Eye (tissue), 1 donor: ENCODE results near the gene TDRKH.
A peak's percentile ranks its signal among the peaks of the same experiment; 100 is the strongest.
"Not testable (repeated sequence)": the region's sequence is repeated elsewhere in the genome, so short reads cannot be mapped to it uniquely, and the experiment has no call there.

ENCODE experiments used
- DNase-seq: peaks from one replicate; pipeline ENCODE4 v3.0.0-alpha.2; 2015

TDRKH gene

DNA sequence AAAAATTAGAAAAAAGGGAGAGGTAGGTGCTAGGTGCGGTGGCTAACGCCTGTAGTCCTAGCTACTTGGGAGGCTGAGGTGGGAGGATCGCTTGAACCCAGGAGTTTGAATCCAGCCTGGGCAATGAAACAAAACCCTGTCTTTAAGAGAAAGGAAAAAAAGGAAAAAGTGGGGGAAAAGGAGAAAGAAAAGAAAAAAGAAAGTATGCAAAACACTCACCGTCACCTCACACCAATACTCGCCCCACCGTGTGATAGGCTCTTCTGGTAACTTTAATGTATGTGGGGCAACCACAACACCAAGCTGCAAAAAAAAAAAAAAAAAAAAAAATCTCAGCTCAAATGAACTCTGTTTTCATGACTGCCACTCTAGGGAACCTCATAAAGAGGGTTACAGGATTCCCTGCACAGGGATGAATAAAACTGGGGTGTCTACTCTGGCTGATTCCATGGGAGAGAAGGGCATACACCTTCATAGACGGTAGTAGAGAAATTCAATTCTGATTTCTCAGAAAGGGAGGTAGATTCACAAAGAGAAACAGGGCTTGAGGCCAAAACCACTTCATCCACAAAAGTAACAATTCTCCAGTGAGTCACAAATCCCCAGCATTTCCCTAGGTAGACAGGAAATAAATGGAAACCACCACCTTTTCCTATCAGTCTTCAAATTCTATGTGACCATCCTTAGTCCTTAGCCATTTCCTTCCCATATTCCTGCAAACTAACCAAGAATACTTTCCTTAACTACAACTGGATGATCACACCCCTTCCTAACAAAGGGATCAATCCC is 29.5 kb downstream of the TDRKH start:
- DNase-seq: no peak

DNA sequence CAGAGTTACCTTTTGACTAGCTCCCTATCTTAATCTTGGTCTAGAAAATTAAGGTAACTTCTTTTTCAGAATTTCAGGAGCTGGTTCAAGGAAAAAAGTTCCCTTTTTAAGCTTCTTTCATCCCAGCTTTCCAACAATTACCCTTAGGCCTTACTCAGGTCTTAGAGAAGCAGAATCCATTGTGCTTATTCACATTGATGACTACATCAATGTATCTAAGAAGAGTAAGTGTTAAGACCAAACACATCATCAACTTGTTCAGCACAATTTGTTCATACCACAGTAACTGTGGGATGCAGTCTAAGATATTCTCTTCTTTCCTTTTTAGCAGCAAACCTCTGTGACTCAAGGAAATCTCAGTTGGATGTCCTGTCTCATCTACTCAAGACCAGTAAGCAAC is 31.1 kb downstream of the TDRKH start:
- DNase-seq: no peak

DNA sequence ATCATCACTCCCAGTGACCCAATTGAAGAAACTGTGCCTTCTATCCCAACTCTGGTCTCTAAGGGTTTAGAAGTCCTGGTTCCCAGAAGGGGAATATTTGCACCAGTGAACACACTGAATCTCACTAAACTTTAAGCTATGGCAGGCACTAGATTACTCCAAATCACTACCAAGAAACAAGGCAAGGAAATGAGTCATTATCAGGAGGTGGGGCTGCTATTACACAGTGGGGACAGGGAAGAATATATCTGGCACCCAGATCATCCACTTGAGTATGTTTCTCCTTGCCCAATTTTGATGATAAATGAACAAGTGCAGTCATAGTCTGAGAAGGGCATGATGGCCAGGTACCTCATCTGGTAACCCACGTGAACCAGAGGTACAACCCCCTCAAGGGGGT is 34.0 kb downstream of the TDRKH start:
- no peak for DNase-seq

DNA sequence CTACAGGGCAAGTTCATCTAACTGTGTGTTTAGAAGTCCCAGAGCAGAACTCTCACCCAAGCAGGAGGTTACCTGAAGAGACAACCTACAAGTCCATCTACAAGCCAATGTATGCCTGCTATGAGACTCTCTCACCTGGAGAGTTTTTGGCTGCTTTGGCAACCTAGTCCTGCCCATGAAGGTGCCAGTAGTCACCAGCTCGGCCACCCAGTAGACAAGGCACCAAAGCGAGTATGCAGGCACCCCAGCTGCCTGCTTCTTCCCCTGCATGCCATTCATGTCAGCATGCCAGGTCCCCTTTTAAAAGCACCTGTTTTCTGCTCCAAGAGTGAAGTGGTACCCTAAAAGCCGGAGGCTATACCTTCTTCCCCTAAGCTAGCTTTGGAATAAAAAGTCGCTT is 48.8 kb downstream of the TDRKH start:
- DNase-seq: no peak

DNA sequence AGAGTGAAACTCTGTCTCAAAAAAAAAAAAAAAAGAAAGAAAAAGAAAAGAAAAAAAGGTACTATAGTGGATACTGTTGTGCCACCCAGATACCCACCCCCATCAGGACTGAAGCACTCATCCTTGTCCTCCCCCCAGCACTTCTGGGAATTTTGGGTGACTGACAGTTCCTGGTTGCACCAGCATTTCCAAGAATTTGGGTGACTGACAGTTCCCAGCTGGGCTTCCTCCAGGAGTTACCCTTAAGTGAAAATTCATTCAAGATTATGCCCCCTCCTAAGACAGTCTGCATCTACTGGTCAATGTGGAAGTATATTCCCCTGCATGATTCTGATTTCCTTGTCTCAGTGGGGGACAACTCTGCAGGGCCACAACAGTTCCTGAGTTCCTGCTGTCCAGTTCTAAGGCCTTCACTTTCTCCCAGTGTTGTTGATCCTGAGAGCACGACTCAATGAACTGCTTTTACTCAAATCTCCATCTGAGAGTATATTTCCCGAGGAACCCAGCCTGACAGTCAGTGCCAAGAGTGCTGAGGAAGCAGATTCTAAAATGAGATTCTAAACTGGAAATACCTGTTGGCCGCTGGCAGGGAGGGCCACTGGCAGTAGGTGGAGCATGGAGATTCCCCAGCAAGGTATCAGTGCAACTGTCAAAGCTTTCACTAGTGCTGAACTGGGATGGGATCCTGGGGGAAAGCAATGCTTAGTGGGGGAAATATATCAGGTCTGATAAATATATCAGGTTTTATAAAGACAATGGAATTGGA is 50.5 kb downstream of the TDRKH start:
- peak; percentile 37 for DNase-seq

DNA sequence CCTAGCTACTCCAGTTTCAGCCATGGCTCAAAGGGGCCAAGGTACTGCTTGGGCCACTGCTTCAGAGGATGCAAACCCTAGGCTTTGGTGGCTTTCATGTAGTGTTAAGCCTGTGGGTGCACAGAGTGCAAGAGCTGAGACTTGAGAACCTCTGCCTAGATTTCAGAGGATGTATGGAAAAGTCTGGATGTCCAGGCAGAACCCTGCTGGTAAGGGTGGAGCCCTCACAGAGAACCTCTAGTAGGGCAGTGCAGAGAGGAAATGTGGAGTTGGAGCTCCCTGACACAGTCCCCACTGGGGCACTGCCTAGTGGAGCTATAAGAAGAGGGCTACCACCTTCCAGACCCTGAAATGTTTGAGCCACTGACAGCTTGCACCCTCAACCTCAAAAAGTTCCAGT is 52.8 kb downstream of the TDRKH start:
- no peak for DNase-seq

DNA sequence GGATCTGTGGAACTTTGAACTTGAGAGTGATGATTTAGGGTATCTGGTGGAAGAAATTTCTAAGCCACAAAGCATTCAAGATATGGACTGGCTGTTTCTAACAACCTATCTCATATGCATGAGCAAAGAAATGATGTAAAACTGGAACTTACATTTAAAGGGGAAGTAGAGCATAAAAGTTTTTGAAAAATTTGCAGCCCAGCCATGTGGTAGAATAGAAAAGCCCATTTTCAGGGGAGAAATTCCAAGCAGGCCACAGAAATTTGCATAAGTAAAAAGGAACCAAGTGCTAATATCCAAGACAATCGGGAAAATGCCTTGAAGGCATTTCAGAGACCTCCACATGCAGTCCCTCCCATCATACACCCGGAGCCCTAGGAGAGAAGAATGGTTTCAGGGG is 53.3 kb downstream of the TDRKH start:
- DNase-seq: no peak

DNA sequence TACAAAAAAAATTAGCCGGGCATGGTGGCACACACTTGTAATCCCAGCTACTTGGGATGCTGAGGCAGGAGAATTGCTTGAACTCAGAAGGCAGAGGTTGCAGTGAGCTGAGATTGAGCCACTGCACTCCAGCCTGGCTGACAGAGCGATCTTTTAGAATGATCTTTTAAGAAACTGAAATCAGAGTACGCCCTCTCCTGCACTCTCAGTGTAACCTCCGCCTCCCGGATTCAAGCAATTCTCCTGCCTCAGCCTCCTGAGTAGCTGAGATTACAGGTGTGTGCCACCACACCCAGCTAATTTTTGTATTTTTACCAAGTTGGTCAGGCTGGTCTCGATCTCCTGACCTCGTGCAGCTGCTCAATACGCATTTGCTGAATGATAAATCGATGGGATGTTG is 56.3 kb downstream of the TDRKH start:
- DNase-seq: not testable (repeated sequence)

DNA sequence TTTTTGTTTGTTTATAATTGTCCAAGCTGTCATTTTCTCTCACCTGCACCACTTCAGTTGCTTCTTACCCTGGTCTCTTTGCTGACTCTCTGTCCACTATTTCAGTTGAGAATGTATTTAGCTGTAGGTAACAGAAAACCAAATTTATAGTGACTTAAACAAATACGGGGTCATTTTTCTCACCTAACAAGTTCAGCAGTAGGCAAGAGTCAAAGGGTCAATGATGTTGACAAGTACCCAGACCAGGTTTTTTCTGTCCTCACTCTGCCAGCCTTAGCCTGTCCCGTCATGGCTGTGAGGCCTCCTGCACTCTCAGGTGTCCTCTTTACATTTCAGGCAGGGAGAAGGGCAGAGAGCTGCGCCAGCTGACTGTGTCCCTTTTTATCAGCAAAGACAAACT is 57.2 kb downstream of the TDRKH start:
- no peak for DNase-seq

DNA sequence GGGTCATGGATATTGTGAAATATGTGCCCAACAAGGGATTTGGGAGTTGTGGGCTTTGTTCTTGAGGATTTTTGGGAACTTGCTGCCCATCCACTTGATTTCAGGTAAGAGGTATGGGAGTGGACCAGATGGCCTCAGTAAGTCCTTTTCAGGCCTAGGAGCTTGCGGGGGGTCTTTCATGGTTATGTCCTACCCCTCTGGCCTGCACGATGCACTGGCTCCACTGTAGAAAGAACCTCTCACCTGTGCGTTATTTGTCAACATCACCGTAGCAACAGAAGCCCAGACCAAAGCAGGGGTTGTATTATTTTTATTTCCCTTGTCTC is 60.4 kb downstream of the TDRKH start:
- DNase-seq: no peak

DNA sequence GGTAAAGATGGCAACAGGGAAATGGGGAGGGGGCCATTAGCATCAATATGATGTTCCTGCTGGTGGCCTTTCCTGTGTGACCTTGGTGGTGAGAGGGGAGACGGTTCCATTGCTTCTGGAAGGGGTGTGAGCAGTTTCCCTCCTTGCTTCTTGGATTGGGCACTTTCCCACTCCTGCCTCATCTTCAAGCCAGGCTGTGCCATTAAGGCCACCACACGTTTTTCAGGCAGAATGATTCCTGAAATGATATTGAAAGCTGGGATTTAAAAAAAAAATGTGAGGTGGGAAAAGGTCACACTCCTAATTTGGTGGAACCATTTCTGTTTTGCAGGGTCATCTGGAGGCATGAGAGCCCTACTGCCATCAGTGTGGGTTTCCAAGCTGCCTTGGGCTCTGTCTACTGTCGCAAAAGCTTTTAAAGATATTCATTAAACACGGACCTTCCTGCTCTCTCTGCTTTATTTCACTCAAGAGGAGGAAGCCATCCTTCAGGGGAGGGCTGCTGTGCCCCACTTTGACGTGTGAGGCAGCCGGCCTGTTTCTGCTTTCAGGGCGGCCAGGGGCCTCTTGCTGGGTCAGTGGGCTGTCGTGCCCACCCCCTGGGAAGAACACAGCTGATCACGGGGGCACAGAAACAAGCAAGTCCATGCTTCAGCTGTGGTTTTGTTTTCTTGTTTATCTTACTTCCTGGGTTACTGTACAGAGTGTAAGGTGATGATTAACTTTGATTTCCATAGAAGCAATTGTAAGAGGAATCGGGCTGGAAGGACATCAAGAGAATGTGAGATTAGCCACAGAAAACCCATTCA is 60.9 kb downstream of the TDRKH start:
- DNase-seq: no peak

DNA sequence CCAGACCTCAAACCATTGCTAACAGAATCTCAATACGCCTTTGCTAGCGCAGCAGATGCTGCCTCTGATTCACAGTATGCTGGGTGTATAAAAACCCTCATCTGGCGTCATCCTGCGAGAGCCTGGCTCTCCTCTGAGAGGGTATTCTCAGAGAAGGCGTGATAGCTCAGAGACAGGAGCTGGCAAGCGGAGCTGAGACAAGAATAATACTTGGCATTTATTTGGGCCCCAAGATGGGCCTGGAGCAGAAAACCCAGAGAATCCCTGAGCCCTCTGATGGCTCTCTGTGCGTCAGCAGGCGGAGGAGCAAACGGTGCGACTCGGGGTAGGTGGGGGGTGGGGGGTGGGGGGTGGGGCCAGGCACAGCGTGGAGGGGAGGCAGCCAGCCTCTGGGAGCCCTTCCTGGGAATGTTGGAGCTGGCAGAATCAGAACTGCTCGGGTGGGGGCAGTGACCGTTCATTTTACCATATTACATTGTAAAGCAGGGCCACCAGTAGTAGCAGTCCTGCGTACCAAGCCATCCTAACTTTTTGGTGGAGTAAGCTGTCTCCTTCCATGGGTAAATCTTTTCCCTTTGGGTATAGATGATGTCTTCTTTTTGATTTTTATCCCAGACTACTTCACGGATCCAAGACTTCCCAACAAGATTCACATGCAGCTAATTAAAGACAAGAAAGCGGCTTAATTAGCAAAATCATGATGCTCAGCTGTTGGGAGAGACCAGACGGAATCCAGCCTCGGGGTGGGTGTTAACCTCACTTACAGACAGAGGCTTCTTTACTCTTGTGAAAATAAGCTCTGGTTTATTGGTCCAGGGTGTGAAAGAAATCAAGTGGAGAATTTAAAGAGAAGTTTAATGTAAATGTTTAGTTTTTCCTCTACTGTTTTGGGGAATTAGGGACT is 61.9 kb downstream of the TDRKH start:
- DNase-seq: peak; percentile 55

DNA sequence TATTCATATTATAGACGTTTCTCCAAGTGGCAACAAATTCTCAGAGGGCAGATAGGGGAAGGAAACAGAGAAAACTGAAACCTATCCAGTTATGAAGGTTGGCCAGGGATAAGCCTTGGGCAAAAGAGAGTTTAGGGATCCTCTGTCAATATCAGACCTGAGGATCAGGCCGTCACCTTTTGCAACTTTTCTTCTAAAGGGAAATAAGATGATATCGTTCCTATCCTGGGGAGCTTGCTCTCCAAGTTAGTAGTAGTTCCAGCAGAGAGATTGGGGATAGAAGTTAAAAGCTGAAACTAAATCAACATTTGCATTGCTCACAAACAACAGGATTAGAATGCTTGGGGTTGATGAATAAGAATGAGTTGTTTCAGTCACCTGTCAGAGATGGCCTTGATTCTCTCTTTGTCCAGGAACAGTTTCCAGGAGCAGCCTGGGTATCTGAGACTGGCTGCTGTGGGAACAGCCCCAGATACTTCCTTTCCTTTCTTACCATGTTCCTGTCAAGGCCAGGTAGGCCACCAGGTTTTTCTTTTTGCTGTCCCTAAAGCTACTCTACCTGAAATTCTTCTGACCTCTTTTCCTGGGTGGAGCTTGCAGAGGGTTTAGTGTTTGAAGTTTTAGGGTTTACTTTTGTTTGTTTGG is 66.5 kb downstream of the TDRKH start:
- no peak for DNase-seq
